Measurements from ENCODE around the gene CSGALNACT2. TPM values are rescaled to one million over a fixed set of nuclear protein-coding genes. Genes with fewer than 3 reads are reported as not detected.

CSGALNACT2 gene
- total and polyA plus RNA-seq, 9 of the 15 experiments (the other 6 are each of a cell fraction or from before 2014, with no cell fraction given): 1.4 to 7.3 (median 3.5) TPM

DNA sequence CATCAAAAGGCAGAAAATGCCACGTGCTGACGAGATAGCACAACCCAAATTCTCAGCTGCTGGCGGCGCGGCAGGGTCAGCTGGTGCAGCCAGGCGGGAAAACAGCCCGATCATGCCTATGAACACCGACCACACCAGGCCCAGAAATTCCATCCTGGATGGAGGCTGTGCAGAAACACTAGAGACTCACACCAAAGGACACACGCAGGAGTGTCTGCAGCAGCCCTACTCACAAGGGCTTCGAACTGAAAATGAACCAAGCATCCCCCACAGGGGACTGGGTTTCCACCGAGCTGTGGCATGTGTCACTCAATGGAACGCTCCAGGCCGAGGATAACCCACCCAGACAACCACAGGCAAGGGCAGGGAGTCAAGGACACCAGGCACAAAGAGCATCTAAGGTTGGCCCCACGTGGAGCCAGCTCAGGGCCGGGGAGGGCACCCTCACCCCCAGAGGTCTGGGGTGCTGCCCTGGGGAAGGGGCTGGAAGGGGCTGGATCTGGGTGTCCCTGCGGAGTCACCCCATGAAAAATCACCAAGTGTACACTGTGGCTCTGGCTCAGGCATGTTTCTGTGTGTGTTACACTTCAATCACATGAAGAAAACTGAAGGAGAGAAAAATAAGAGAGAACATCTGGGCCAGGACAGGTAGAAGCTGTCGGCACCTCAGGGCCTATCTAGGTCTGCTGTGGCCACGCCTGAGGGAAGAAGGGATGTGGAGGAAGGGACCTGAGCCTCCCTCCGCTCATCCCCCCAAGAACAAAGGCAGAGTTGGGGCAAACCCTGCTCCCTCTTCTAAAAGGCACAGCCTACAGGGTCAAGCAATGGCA is 95.6 kb downstream of the CSGALNACT2 start:
- intact Hi-C loops (cut with micrococcal nuclease) (no loop called here), in situ Hi-C loops (cut with MboI) (no loop called here)
- Histone ChIP-seq H2AFZ (ENCODE audit: low read depth, low read length) (no peak overlapping the region), H3K79me2 (ENCODE audit: control insufficient read depth, insufficient read depth, low read length) (no peaks in the 10 kb centered on the region), H3K4me3 (no peak overlapping the region), H3K36me3 (ENCODE audit: control insufficient read depth, insufficient read depth, low read length) (no peaks in the 10 kb centered on the region), H3K9ac (ENCODE audit: insufficient read depth in 1 of 2, low read depth in 2 of 2, low read length in 2 of 2) (no peak overlapping the region), H3K9me3 (replicated peaks; ENCODE audit: control insufficient read depth, insufficient read depth, low read depth, low read length) (no peaks in the 10 kb centered on the region), H3K9me1 (ENCODE audit: control insufficient read depth, insufficient read depth, low read length) (peaks cover 15% of the 10 kb centered on the region), H3K27me3 (ENCODE audit: control insufficient read depth in 2 of 2, insufficient read depth in 2 of 2, low read length in 2 of 2) (peaks cover 13 to 56% of the 10 kb centered on the region in 2 experiments; a peak in 4 of 5 replicates), H3K27ac (ENCODE audit: extremely low read depth, low read depth, low read length) (no peak overlapping the region), H4K20me1 (replicated peaks; ENCODE audit: control insufficient read depth, insufficient read depth, low read length) (peaks cover 6% of the 10 kb centered on the region), H3K4me2 (ENCODE audit: insufficient read depth, low read length) (no peak overlapping the region), H3K4me1 (replicated peaks in 1 of 2; ENCODE audit: control insufficient read depth in 2 of 2, insufficient read depth in 2 of 2, low read length in 2 of 2) (peaks cover 0 to 17% of the 10 kb centered on the region in 2 experiments; a peak in 1 of 5 replicates)
- no peak for FAIRE-seq
- under 1% methylated on average over 19 of the region's 19 CpGs for WGBS (ENCODE audit: insufficient coverage, low coverage, missing lambda C conversion rate)
- ChIA-PET CTCF (ENCODE audit: low intra/inter-chr PET ratio) (no interaction called here), POLR2A (no interaction called here)
- no peak for ATAC-seq
- DNase-seq (ENCODE audit: extremely low read depth in 1 of 4, low spot score in 3 of 4): no peak
- no TSS peak for BruUV-seq (replicated peaks)
- no peak for TF ChIP-seq GABPB2 (CRISPR knock-in tag; conservative IDR thresholded peaks at IDR 0.05)
- no peak for TF ChIP-seq SAFB (IDR thresholded peaks at IDR 0.05; ENCODE audit: borderline replicate concordance, low read depth, low read length)
- TF ChIP-seq, protein P1, sequence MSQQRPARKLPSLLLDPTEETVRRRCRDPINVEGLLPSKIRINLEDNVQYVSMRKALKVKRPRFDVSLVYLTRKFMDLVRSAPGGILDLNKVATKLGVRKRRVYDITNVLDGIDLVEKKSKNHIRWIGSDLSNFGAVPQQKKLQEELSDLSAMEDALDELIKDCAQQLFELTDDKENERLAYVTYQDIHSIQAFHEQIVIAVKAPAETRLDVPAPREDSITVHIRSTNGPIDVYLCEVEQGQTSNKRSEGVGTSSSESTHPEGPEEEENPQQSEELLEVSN (IDR thresholded peaks at IDR 0.05; ENCODE audit: borderline replicate concordance in 1 of 2, extremely low read depth in 1 of 2, insufficient read depth in 1 of 2, insufficient read length in 1 of 2, low read depth in 1 of 2, low read length in 1 of 2, poor library complexity in 1 of 2, severe bottlenecking in 1 of 2): peak in 1 of 2 experiments; percentile 79
- TF ChIP-seq ZNF707 (CRISPR knock-in tag; conservative IDR thresholded peaks at IDR 0.05): no peak
- TF ChIP-seq ZBTB8A (IDR thresholded peaks at IDR 0.05; ENCODE audit: partially characterized antibody): no peak
